GM12891 (cell line): ENCODE data around the gene ADCY2.

Experiments used
- DNase-seq: peaks from one replicate; pipeline ENCODE4 v3.0.0; 2011; ENCODE audit warnings: low spot score; ENCODE audit not compliant: insufficient read length
- FAIRE-seq: peaks from 2 replicates; lab custom pipeline; 2011; peaks lifted over from hg19 to GRCh38; lab: Jason Lieb, UNC
- PAX5 ChIP-seq: IDR thresholded peaks from 2 replicates; pipeline ENCODE4 v1.6.1; 2011; ENCODE audit warnings: low read length, moderate library complexity, mild to moderate bottlenecking; ENCODE audit not compliant: insufficient read depth, severe bottlenecking
- POLR2A ChIP-seq: IDR thresholded peaks from 2 replicates; pipeline ENCODE4 v1.6.1; 2011; ENCODE audit warnings: low read depth, low read length, control low read depth
- POLR2AphosphoS5 ChIP-seq: IDR thresholded peaks from 2 replicates; pipeline ENCODE4 v1.6.1; 2011; ENCODE audit warnings: low read depth, low read length, control low read depth
- POU2F2 ChIP-seq: IDR thresholded peaks from 2 replicates; pipeline ENCODE4 v1.6.1; 2011; ENCODE audit warnings: low read depth, mild to moderate bottlenecking, control low read depth, low read length, moderate library complexity
- SPI1 ChIP-seq: IDR thresholded peaks from 2 replicates; pipeline ENCODE4 v1.6.1; 2011; ENCODE audit warnings: low read depth, low read length, control low read depth
- TAF1 ChIP-seq: IDR thresholded peaks from 2 replicates; pipeline ENCODE4 v1.6.1; 2011; ENCODE audit warnings: low read depth, low read length, control low read depth

ADCY2 gene

DNA sequence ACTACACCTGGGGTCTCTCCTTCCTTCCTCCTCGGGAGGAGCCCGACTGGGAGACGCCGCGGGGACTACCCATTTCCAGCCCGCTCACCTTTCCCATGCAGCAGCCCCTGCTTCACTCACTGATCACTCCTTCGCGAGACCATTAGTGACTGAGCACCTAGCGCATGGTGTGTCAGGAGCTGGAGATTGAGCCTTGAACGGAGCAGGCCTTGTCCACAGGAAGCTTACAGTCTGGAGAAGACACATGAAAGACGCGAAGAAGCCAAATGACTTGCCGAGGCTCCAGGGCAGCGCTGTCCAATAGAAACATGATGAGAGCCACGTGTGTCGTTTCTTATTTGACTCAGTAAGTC lies 455.3 kb downstream of the ADCY2 start:
- no peak for TF ChIP-seq SPI1
- no peak for TF ChIP-seq POLR2AphosphoS5
- TF ChIP-seq POLR2A, result no peak
- FAIRE-seq (no peak), DNase-seq (no peak)

DNA sequence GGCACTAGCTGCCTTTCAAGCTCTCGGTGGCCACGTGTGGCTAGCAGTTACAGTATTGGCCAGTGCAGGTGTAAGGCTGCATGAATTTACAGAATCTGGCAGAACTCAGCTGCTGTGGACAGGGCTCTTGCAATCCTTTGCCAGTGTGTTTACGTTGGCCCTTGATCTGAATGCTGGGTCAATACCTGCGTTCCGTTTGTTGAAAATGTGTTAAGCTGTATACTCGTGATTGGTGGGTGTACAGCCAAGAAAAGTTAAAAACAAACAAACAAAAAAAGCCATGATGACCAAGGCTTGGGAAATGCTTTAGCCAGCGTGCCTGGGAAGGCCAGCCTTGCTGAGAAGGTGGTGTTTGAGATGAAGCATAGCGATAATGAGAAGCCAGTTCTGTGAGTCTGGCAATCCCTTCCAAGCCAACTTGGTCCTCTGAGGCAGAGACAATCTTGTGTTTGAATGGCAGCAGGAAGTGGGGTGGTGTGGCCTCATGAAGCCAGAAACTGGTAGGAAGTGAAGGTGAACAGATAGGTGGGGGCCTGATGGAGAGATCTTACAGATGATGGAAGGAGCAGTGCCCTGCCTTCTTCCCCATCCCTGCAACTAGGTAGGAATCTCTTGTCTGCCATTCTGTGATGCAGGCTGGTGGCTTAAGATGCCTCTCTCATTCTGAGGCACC lies 455.8 kb downstream of the ADCY2 start:
- FAIRE-seq (no peak), DNase-seq (no peak)
- TF ChIP-seq POLR2A (no peak), POLR2AphosphoS5 (no peak)

DNA sequence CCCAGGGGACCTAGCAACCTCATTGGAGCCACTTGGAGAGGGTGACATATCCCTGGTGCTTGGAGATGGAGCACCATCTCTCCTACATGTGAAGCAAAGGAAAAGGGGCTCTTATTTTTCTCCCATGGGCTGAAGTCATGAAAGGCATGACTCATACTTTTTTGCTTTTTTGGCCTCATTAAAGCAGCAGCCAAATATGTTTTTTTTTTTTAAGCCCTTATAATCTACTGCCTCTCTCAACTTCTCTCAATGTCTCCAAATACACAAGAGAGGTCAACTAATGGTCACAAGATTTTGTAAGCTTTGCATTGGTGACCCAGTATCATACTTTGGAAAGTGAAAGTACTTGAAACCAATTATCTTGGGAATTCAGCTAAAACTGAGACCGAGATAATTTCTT lies 456.6 kb downstream of the ADCY2 start:
- TF ChIP-seq POLR2A, result no peak
- no peak for TF ChIP-seq SPI1
- no peak for TF ChIP-seq PAX5
- no peak for TF ChIP-seq POU2F2
- TF ChIP-seq TAF1, result no peak
- no peak for TF ChIP-seq POLR2AphosphoS5
- no peak for FAIRE-seq
- no peak for DNase-seq

DNA sequence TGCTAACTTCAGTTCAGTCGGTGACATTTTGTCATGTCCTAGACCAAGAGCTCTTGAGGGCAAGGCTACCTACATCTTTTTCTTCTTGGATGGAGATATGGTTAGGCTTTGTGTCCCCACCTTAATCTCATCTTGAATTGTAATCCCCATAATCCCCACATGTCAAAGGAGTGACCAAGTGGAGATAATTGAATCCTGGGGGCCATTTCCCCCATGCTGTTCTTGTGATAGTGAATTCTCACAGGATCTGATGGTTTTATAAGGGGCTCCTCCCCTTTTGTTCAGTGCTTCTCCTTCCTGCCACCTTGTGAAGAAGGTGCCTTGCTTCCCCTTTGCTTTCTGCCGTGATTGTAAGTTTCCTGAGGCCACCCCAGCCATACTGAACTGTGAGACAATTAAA lies 457.1 kb downstream of the ADCY2 start:
- FAIRE-seq (no peak), DNase-seq (no peak)
- TF ChIP-seq POLR2AphosphoS5 (no peak), POLR2A (no peak), POU2F2 (no peak), SPI1 (no peak), TAF1 (no peak), PAX5 (no peak)

DNA sequence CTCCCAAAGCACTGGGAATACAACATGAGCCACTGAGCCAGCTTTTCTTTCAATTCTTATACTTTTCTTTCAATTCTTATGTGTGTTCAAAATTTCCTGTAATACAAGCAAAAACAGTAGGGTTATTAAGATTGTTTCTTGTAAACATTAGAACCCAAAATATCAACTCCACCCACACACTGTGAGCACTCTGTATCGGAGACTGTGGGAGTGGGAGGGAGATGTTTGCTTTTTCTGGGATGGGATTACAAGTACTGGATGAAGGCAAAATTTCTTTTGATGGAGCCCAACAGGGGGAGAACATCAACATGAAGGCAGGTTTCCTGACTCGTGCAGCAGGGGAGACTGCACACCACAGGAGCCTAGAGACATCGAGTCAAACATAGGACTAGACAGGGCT lies 459.7 kb downstream of the ADCY2 start:
- TF ChIP-seq SPI1 (no peak), POLR2A (no peak)
- FAIRE-seq, result no peak
- no peak for DNase-seq

DNA sequence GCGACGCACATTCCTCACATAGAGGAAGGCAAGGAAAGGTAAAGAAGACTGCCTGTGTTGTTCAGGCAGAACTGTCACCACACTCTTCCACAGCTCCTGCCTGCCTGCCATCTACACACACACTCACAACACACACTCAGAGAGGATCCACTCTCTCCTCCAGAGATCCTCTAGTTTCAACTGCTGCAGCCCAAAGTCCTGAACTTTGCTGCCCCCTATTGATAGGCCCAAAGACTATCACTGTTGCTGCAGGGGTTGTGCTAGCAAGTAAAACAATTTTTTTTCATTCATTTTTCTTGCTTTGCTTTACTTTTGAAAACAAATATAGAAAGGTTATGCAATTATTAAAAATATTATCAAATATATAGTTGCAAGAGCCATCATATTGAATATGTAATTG lies 460.9 kb downstream of the ADCY2 start:
- TF ChIP-seq SPI1 (no peak), PAX5 (no peak), POLR2AphosphoS5 (no peak), POU2F2 (no peak)
- no peak for DNase-seq
- FAIRE-seq, result peak; percentile 71

DNA sequence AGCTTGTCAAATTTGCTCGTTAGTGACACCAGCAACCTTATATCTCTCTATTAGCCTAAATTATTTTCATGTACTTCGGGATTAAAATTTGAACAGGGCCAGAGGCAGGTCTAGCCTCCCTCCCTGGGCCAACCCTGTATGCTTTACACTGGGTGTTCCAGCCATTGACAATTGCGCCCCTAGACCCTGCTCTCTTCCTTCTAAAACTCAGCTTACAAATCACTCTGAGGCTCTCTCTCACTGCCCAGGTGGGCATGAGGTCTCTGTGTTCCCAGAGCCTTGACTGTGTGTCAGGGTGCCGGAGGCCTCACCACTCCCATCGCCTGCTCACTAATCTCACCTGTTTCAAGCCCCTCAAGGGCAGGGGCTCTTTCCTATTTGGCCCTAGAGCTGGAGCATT lies 461.4 kb downstream of the ADCY2 start:
- TF ChIP-seq PAX5 (no peak), POLR2AphosphoS5 (no peak), SPI1 (no peak), POLR2A (no peak), TAF1 (no peak), POU2F2 (no peak)
- FAIRE-seq (no peak), DNase-seq (no peak)

DNA sequence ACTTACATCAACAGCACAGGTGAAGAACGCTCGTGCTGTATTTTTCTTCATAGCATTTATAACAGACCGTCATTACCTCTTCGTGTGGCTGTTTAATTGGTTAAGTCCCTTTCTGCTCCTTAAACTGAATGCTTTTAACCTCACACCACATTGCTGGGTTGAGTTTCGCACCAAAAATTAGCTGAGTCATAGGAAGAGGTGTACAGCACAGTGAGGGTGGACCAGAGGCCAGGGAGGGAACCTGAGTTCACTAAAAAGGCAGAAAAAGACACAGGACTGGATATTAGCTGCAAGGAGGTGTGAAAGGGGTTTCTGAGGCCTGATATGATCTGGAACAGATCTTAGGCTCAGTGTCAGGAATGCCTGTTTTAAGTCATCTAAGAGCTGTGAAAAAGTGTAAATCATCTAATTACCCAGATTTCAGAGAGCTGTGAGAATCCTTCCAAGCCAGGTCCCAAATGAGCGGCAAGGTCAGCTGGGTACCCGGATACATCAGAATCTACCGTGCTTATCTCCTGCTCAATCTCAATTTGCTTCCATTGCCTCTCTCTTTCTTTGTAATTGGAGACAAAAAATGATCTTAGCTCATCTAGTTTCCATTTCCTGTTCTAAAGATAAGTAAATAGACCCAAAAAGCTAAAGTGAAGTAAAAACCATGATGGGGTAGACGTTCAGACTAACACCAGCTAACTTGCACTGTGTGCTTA lies 462.1 kb downstream of the ADCY2 start:
- FAIRE-seq, result peak; percentile 67
- TF ChIP-seq TAF1 (no peak), POLR2A (no peak), POU2F2 (no peak), POLR2AphosphoS5 (no peak), PAX5 (no peak), SPI1 (no peak)
- no peak for DNase-seq

DNA sequence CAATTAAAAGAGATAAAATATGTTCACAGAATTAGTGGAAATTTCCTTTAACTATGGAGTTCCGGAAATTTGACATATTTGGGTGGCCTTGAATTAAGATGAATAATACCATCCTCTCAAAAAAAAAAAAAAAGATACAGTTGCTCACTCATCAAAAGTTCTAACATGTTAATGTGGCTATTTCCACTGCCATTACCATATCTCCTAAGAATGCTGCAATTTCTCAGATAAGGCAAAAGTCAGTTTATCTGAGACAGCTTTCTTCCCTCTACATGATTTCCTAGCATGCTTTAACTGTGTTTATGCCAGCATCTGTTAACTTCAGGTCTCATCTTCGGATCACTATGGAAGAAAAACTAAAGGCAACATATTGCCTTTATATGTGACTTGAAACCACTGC lies 470.3 kb downstream of the ADCY2 start:
- TF ChIP-seq POLR2A (no peak), POU2F2 (no peak), SPI1 (no peak), POLR2AphosphoS5 (no peak), TAF1 (no peak), PAX5 (no peak)
- FAIRE-seq (no peak), DNase-seq (no peak)

DNA sequence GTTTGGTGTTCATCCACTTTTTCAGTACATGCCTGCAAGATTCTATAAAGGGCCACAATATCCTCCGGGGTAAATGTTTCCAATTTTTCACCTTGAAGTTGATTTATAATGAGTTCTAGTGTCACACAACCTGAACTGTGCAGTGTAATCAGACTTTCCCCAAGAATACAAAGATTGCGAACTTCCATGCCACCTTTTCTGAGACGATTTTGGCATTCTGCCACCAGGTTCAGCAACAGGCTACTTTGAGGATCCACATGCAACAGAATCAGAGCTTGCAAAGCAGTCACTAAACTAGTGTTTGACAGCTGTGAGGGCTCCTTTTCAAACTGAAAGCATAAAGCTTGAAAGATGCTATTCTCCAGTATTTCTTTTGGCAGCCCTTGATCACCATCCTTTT lies 471.3 kb downstream of the ADCY2 start:
- TF ChIP-seq SPI1, result no peak
- TF ChIP-seq POLR2A, result no peak
- no peak for TF ChIP-seq PAX5
- TF ChIP-seq POU2F2, result no peak
- TF ChIP-seq TAF1, result no peak
- no peak for TF ChIP-seq POLR2AphosphoS5
- DNase-seq (no peak), FAIRE-seq (no peak)
